HEK293 (cell line): Measurements from ENCODE around the gene RHOB.

Source experiments
- BCL6B ChIP-seq: fragments of 450-650 bp; formaldehyde crosslinking; IDR thresholded peaks from 2 replicates; pipeline ENCODE4 v1.5.1; 2017; ENCODE audit warnings: missing biosample characterization, missing genetic modification characterization
- CTCF ChIP-seq: fragments of 450-650 bp; formaldehyde crosslinking; IDR thresholded peaks from 2 replicates; pipeline ENCODE4 v1.5.1; 2016; ENCODE audit warnings: missing biosample characterization, missing genetic modification characterization
- MYNN ChIP-seq: fragments of 450-650 bp; formaldehyde crosslinking; IDR thresholded peaks from 2 replicates; pipeline ENCODE4 v1.5.1; 2016; ENCODE audit warnings: missing biosample characterization, missing genetic modification characterization, borderline replicate concordance
- OVOL3 ChIP-seq: fragments of 450-650 bp; formaldehyde crosslinking; IDR thresholded peaks from 2 replicates; pipeline ENCODE4 v1.5.1; 2016; ENCODE audit warnings: missing biosample characterization, missing genetic modification characterization
- ZBTB11 ChIP-seq: fragments of 450-650 bp; formaldehyde crosslinking; conservative IDR thresholded peaks from 2 replicates; pipeline ENCODE4 v1.5.1; 2016; ENCODE audit warnings: low read depth, missing biosample characterization, missing genetic modification characterization
- ZNF175 ChIP-seq: fragments of 450-650 bp; formaldehyde crosslinking; IDR thresholded peaks from 2 replicates; pipeline ENCODE4 v1.5.1; 2016; ENCODE audit warnings: missing biosample characterization, missing genetic modification characterization
- ZNF248 ChIP-seq: fragments of 450-650 bp; formaldehyde crosslinking; IDR thresholded peaks from 2 replicates; pipeline ENCODE4 v1.5.1; 2017; ENCODE audit warnings: missing biosample characterization, missing genetic modification characterization
- ZNF530 ChIP-seq: fragments of 450-650 bp; formaldehyde crosslinking; IDR thresholded peaks from 2 replicates; pipeline ENCODE4 v1.5.1; 2016; ENCODE audit warnings: low read depth, missing biosample characterization, missing genetic modification characterization

GRCh38 chr2:20494241-20494640, 47.4 kb downstream of the RHOB start:
- TF ChIP-seq CTCF = no peak
- no peak for TF ChIP-seq BCL6B (tag by site-specific recombination)
- no peak for TF ChIP-seq ZNF530
- TF ChIP-seq ZBTB11 = no peak
- no peak for TF ChIP-seq OVOL3
- no peak for TF ChIP-seq ZNF175 (tag by site-specific recombination)
- no peak for TF ChIP-seq ZNF248
- TF ChIP-seq MYNN (tag by site-specific recombination) = no peak
